Fibroblast of lung (primary cell): ENCODE results near the gene INSIG2.

Experiments used
- CTCF ChIP-seq, 2 donors: IDR thresholded peaks in 1 of 2; conservative IDR thresholded peaks in 1 of 2; 1 replicate in 1 of 2; 2 replicates in 1 of 2; pipeline ENCODE4 v1.5.1; 2011 to 2012; ENCODE audit warnings: low read length in 2 of 2, control low read depth in 1 of 2, inconsistent platforms in 1 of 2, low read depth in 1 of 2, mild to moderate bottlenecking in 1 of 2
- EZH2 ChIP-seq: IDR thresholded peaks from 2 replicates; pipeline ENCODE4 v1.5.1; 2012; ENCODE audit warnings: low read length, control low read depth, mild to moderate bottlenecking; ENCODE audit errors: missing control alignments

DNA sequence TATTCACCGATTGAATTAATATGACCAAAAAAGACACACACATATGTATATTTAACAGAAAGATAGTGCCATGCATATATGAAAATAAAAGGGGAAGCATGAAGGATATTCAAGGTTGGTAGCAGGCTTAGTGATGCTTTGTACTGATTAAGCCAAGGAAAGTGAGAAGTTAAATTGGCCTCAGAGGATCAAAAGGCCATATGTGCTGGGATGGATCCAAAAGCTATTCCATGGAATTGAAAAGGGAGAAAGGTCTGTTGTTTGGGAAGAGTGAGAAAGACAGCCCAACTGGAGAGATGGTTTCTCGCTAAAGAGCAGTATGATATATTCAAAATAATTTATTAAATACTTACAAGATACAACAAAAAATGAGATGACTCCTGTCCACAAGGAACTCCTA, 65.9 kb downstream of the INSIG2 start:
- no peak for TF ChIP-seq CTCF (conservative IDR thresholded peaks at IDR 0.05 in 1 of 2, IDR thresholded peaks at IDR 0.05 in 1 of 2; ENCODE audit: low read depth in 1 of 2, low read length in 2 of 2)
- TF ChIP-seq EZH2, result no peak
